Endodermal cell (in vitro differentiated cells): ENCODE measurements around the gene ENPP7. TPM values are rescaled to one million over a fixed set of nuclear protein-coding genes. Genes with fewer than 3 reads are reported as not detected.

ENCODE experiments used
- DNase-seq: peaks from one replicate; pipeline ENCODE4 v3.0.0-alpha.2; 2017
- H3K27ac ChIP-seq: 2 replicates; pipeline ENCODE4 v1.5.1; 2013; ENCODE audit warnings: mild to moderate bottlenecking, low read depth, low read length, moderate library complexity
- H3K27me3 ChIP-seq: 2 replicates; pipeline ENCODE4 v1.6.1; 2013; ENCODE audit warnings: mild to moderate bottlenecking, low read length, moderate library complexity; ENCODE audit not compliant: insufficient read depth, control insufficient read depth, poor library complexity, severe bottlenecking
- H3K36me3 ChIP-seq: 2 replicates; pipeline ENCODE4 v1.7.0; 2013; ENCODE audit warnings: mild to moderate bottlenecking, low read length, moderate library complexity; ENCODE audit not compliant: control insufficient read depth, insufficient read depth
- H3K4me1 ChIP-seq: one replicate; pipeline ENCODE4 v1.7.0; 2013; ENCODE audit warnings: low read length; ENCODE audit not compliant: control insufficient read depth, insufficient read depth
- H3K4me3 ChIP-seq: 2 replicates; pipeline ENCODE4 v1.5.1; 2013; ENCODE audit warnings: mild to moderate bottlenecking, low read length, moderate library complexity
- H3K9ac ChIP-seq: 2 replicates; pipeline ENCODE4 v1.6.1; 2013; ENCODE audit warnings: mild to moderate bottlenecking, low read length, moderate library complexity; ENCODE audit not compliant: poor library complexity, severe bottlenecking; ENCODE audit errors: extremely low read depth
- H3K9me3 ChIP-seq: 2 replicates; pipeline ENCODE4 v1.6.1; 2013; ENCODE audit warnings: mild to moderate bottlenecking, low read length, moderate library complexity; ENCODE audit not compliant: control insufficient read depth
- H3K27ac Mint-ChIP-seq: 2 replicates; pipeline ENCODE4 v1.8.0; 2020; ENCODE audit warnings: mixed read lengths
- H3K27me3 Mint-ChIP-seq: 2 replicates; pipeline ENCODE4 v1.8.0; 2021; ENCODE audit warnings: mild to moderate bottlenecking, mixed read lengths; ENCODE audit not compliant: insufficient read depth
- H3K36me3 Mint-ChIP-seq: 2 replicates; pipeline ENCODE4 v1.8.0; 2020; ENCODE audit warnings: low read depth, mixed read lengths
- H3K4me1 Mint-ChIP-seq: 2 replicates; pipeline ENCODE4 v1.8.0; 2020; ENCODE audit warnings: mixed read lengths
- H3K4me3 Mint-ChIP-seq: 2 replicates; pipeline ENCODE4 v1.8.0; 2020; ENCODE audit warnings: mild to moderate bottlenecking, moderate library complexity, mixed read lengths
- H3K9me3 Mint-ChIP-seq: 2 replicates; pipeline ENCODE4 v1.8.0; 2020; ENCODE audit warnings: mild to moderate bottlenecking, mixed read lengths
- WGBS, 2 experiments: methylation state at CpG; one replicate each; pipeline versions ENCODE4 v1.1.5 to v1.1.7; 2013; ENCODE audit warnings: missing lambda C conversion rate in 2 of 2, mixed read lengths in 1 of 2; ENCODE audit not compliant: insufficient coverage in 1 of 2, insufficient read length in 1 of 2; 5-methylcytosine and 5-hydroxymethylcytosine counted together
- total RNA-seq, 2 donors: library from RNA; stranded (reverse); fragmentation: NEBNext Ultra II Directional in 1 of 2; extraction: Animal tissue kit (Norgen Biotek cat#: 25700) in 1 of 2; gene quantifications; 2 replicates in 1 of 2; 3 replicates in 1 of 2; pipeline ENCODE4 v1.2.1, GENCODE V29; 2021
- TF ChIP-seq, protein P1 (sequence below): fragments of 200-600 bp; sonication (generic); conservative IDR thresholded peaks from 2 replicates; pipeline ENCODE4 v1.5.0; 2021; ENCODE audit warnings: antibody characterized with exemption, mild to moderate bottlenecking

ENPP7 gene
- total RNA-seq, 2 donors from 2014 or later = not detected

GRCh38 chr17:79706931-79707850 is 23.6 kb upstream of the ENPP7 start:
- no peak overlapping the region for H3K4me3 Mint-ChIP-seq
- peak; percentile 72 for DNase-seq
- TF ChIP-seq, protein P1, sequence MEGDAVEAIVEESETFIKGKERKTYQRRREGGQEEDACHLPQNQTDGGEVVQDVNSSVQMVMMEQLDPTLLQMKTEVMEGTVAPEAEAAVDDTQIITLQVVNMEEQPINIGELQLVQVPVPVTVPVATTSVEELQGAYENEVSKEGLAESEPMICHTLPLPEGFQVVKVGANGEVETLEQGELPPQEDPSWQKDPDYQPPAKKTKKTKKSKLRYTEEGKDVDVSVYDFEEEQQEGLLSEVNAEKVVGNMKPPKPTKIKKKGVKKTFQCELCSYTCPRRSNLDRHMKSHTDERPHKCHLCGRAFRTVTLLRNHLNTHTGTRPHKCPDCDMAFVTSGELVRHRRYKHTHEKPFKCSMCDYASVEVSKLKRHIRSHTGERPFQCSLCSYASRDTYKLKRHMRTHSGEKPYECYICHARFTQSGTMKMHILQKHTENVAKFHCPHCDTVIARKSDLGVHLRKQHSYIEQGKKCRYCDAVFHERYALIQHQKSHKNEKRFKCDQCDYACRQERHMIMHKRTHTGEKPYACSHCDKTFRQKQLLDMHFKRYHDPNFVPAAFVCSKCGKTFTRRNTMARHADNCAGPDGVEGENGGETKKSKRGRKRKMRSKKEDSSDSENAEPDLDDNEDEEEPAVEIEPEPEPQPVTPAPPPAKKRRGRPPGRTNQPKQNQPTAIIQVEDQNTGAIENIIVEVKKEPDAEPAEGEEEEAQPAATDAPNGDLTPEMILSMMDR = no peak
- Histone ChIP-seq H3K4me3 (no peak overlapping the region), H3K27ac (no peak overlapping the region), H3K4me1 (no peaks in the 10 kb centered on the region), H3K9me3 (no peaks in the 10 kb centered on the region), H3K9ac (no peak overlapping the region), H3K27me3 (no peaks in the 10 kb centered on the region), H3K36me3 (no peaks in the 10 kb centered on the region)
- H3K27me3 Mint-ChIP-seq = no peaks in the 10 kb centered on the region
- no peaks in the 10 kb centered on the region for H3K36me3 Mint-ChIP-seq
- 88 to 89% methylated on average over 8 to 25 of the region's 25 CpGs for WGBS, 2 experiments
- no peaks in the 10 kb centered on the region for H3K9me3 Mint-ChIP-seq
- no peaks in the 10 kb centered on the region for H3K4me1 Mint-ChIP-seq
- H3K27ac Mint-ChIP-seq = no peak overlapping the region

- no peak overlapping the region for H3K9ac ChIP-seq
- no peaks in the 10 kb centered on the region for H3K36me3 ChIP-seq
- H3K4me3 ChIP-seq = no peak overlapping the region
- Mint-ChIP-seq H3K36me3 (no peaks in the 10 kb centered on the region), H3K27ac (no peak overlapping the region), H3K4me1 (no peaks in the 10 kb centered on the region), H3K4me3 (peak overlapping the region; percentile 45), H3K27me3 (no peaks in the 10 kb centered on the region), H3K9me3 (no peaks in the 10 kb centered on the region)
- WGBS, 2 experiments = 45 to 48% methylated on average over 14 to 35 of the region's 35 CpGs
- H3K27ac ChIP-seq = no peak overlapping the region
- TF ChIP-seq, protein P1 = peak; percentile 89
- DNase-seq = peak; percentile 92
- H3K27me3 ChIP-seq = no peaks in the 10 kb centered on the region
- no peaks in the 10 kb centered on the region for H3K9me3 ChIP-seq
- H3K4me1 ChIP-seq = no peaks in the 10 kb centered on the region
Measured at GRCh38 chr17:79707931-79708891, 22.5 kb upstream of the ENPP7 start.

DNA sequence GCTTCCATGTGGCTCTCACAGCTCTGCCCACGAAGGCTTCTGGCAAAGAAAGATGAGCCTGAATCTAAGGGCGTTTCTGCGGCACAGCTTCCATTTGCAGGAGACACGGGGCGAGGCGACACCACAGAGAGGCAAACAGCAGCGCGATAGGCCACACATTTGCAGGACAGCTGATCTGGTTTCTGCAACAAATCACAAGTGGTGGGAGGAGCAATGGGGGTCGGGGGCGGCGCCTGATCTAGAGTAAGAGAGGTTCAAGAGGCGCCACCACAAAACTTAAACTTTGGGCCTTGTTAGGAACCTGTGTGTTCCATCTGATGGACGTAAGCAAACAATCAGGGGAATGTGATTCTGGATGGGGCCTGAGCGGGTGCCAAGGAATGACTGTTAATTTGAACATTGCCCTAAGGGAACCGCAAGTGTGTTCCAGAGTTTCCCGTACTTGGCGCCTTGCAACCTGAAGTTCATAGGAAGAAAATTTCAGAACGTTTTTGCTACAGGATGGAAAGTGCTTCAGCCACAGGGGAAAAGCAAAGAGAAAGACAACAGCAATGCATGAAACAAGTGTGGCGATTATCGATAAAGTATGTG is 18.9 kb upstream of the ENPP7 start:
- Histone ChIP-seq H3K27ac (no peak overlapping the region), H3K27me3 (no peaks in the 10 kb centered on the region), H3K36me3 (no peaks in the 10 kb centered on the region), H3K9me3 (no peaks in the 10 kb centered on the region), H3K4me1 (no peaks in the 10 kb centered on the region), H3K4me3 (no peak overlapping the region), H3K9ac (no peak overlapping the region)
- 90 to 94% methylated on average over 17 to 20 of the region's 20 CpGs for WGBS, 2 experiments
- Mint-ChIP-seq H3K36me3 (no peaks in the 10 kb centered on the region), H3K27me3 (no peaks in the 10 kb centered on the region), H3K9me3 (no peaks in the 10 kb centered on the region), H3K4me3 (no peak overlapping the region), H3K4me1 (no peaks in the 10 kb centered on the region), H3K27ac (no peak overlapping the region)
- TF ChIP-seq, protein P1 = no peak
- no peak for DNase-seq
